Adrenal gland (tissue), 12 donors: Measurements from ENCODE around the gene PPARGC1A. TPM values are rescaled to one million over a fixed set of nuclear protein-coding genes. Genes with fewer than 3 reads are reported as not detected.

Experiments used
- DNase-seq, 7 donors: peaks; one replicate each; pipeline ENCODE4 v3.0.0-alpha.2; 2019 to 2020
- H3K27ac ChIP-seq, 5 donors: fragments of 200-600 bp; sonication (generic) in 4 of 5; 1 replicate in 3 of 5; 2 replicates in 2 of 5; pipeline versions ENCODE4 v1.5.1 to v1.8.0; 2016 to 2020; ENCODE audit warnings: mild to moderate bottlenecking in 1 of 5
- H3K27me3 ChIP-seq: fragments of 200-600 bp; 2 replicates; pipeline ENCODE4 v1.8.0; 2021
- H3K36me3 ChIP-seq, 2 donors: fragments of 200-600 bp; replicated peaks in 1 of 2; 1 replicate in 1 of 2; 2 replicates in 1 of 2; pipeline versions ENCODE4 v1.5.1 to v1.8.0; 2018 to 2022
- H3K4me1 ChIP-seq, 2 donors: fragments of 200-600 bp; replicated peaks in 1 of 2; 1 replicate in 1 of 2; 2 replicates in 1 of 2; pipeline versions ENCODE4 v1.5.1 to v1.8.0; 2018 to 2021
- H3K4me3 ChIP-seq, 4 donors: fragments of 200-600 bp; sonication (generic) in 3 of 4; one replicate each; pipeline ENCODE4 v1.5.1; 2016 to 2018
- H3K9me3 ChIP-seq, 3 donors: fragments of 200-600 bp; sonication (generic) in 1 of 3; replicated peaks in 1 of 3; 1 replicate in 2 of 3; 2 replicates in 1 of 3; pipeline versions ENCODE4 v1.5.1 to v1.8.0; 2016 to 2021
- CTCF ChIP-seq, 6 experiments: fragments of 450-650 bp in 4 of 6; fragments of 200-600 bp in 2 of 6; sonication (generic) in 1 of 6; IDR thresholded peaks; 1 replicate in 5 of 6; 2 replicates in 1 of 6; pipeline versions ENCODE4 v1.5.1 to v1.8.0; 2016 to 2021; ENCODE audit warnings: antibody characterized with exemption in 6 of 6, mild to moderate bottlenecking in 2 of 6, moderate library complexity in 1 of 6
- POLR2A ChIP-seq, 2 donors: fragments of 450-650 bp; IDR thresholded peaks; one replicate each; pipeline ENCODE4 v1.6.1; 2017; ENCODE audit warnings: antibody characterized with exemption in 2 of 2, mild to moderate bottlenecking in 2 of 2, moderate library complexity in 1 of 2
- WGBS, 4 donors: extraction: QIAGEN DNeasy Blood & Tissue Kit in 2 of 4; methylation state at CpG; one replicate each; pipeline versions ENCODE4 v1.1.5 to v1.1.7; 2013 to 2017; 5-methylcytosine and 5-hydroxymethylcytosine counted together
- intact Hi-C, 2 donors: fragments of 100-400 bp; cut with DNase I; formaldehyde crosslinking; loops; one replicate each; pipeline versions ENCODE4 v1.14.1 to v1.15.0; 2022 to 2023
- polyA plus RNA-seq, 3 donors: library from polyadenylated mRNA; stranded (reverse); fragments of 200-250 nt in 2 of 3; fragments of 350-450 nt in 1 of 3; fragmentation: Illumina TruSeq in 1 of 3; extraction: RNeasy Lipid Tissue Mini Kit (QIAGEN cat#74804) in 1 of 3; gene quantifications; one replicate each; pipeline ENCODE4 v1.2.3, GENCODE V29; 2013 to 2014
- total RNA-seq, 9 donors: library from RNA; depleted of rRNA in 4 of 9; stranded (reverse); fragments of >200 nt in 4 of 9; fragments of 120-200 nt in 1 of 9; fragmentation: NEBNext Ultra II Directional in 1 of 9; extraction: Animal tissue kit (Norgen Biotek cat#: 25700) in 1 of 9; gene quantifications; one replicate each; pipeline versions ENCODE4 v1.1.0 to v1.2.4, GENCODE V29; 2013 to 2023
- donor health status: healthy with polysubstance abuse.
- donor health status: Bipolar disorder and iron deficiency.
- donor health status: DM: yes; HTN: yes; CAD: no.
- donor health status: DM: no; HTN: no; CAD: no.
- donor health status: DM: no; HTN: no; CAD: no.
- donor health status: DM: yes; HTN: yes; CAD: no.

Gene PPARGC1A
- total and polyA plus RNA-seq, 12 donors: 1.6 to 14.3 (median 5.5) TPM

GRCh38 chr4:23750125-23750524 lies 139.7 kb downstream of the PPARGC1A start:
- 82 to 89% (median 86%) methylated on average over 2 of the region's 2 CpGs for WGBS, 4 donors
- intact Hi-C loops: no loop called here
- no peaks in the 10 kb centered on the region for H3K9me3 ChIP-seq
- no peaks in the 10 kb centered on the region for H3K36me3 ChIP-seq
- no peak overlapping the region for H3K4me3 ChIP-seq
- TF ChIP-seq POLR2A (IDR thresholded peaks at IDR 0.05): no peak
- TF ChIP-seq CTCF (IDR thresholded peaks at IDR 0.05): no peak
- no peaks in the 10 kb centered on the region for H3K27me3 ChIP-seq
- no peak overlapping the region for H3K27ac ChIP-seq
- H3K4me1 ChIP-seq: no peaks in the 10 kb centered on the region
- DNase-seq: no peak

- Histone ChIP-seq H3K27ac (no peak overlapping the region), H3K4me3 (no peak overlapping the region), H3K36me3 (no peaks in the 10 kb centered on the region), H3K4me1 (no peaks in the 10 kb centered on the region), H3K9me3 (no peaks in the 10 kb centered on the region), H3K27me3 (no peaks in the 10 kb centered on the region)
- intact Hi-C loops: no loop called here
- TF ChIP-seq POLR2A (IDR thresholded peaks at IDR 0.05): no peak
- TF ChIP-seq CTCF (IDR thresholded peaks at IDR 0.05): no peak
- 38 to 68% (median 53%) methylated on average over 2 of the region's 2 CpGs for WGBS, 4 donors
- no peak for DNase-seq
Observed at GRCh38 chr4:23747281-23747735, 142.5 kb downstream of the PPARGC1A start.

- Histone ChIP-seq H3K9me3 (no peaks in the 10 kb centered on the region), H3K27ac (no peak overlapping the region), H3K4me1 (no peaks in the 10 kb centered on the region), H3K4me3 (no peak overlapping the region), H3K36me3 (no peaks in the 10 kb centered on the region), H3K27me3 (no peaks in the 10 kb centered on the region)
- no peak for TF ChIP-seq CTCF (IDR thresholded peaks at IDR 0.05)
- no peak for TF ChIP-seq POLR2A (IDR thresholded peaks at IDR 0.05)
- no peak for DNase-seq
- intact Hi-C loops: no loop called here
- 58 to 89% (median 83%) methylated on average over 2 of the region's 2 CpGs for WGBS, 4 donors
Observed at GRCh38 chr4:23746672-23747071, 143.2 kb downstream of the PPARGC1A start.

- Histone ChIP-seq H3K36me3 (no peaks in the 10 kb centered on the region), H3K27me3 (no peaks in the 10 kb centered on the region), H3K9me3 (no peaks in the 10 kb centered on the region), H3K4me3 (no peak overlapping the region), H3K4me1 (no peaks in the 10 kb centered on the region), H3K27ac (no peak overlapping the region)
- TF ChIP-seq CTCF (IDR thresholded peaks at IDR 0.05): no peak
- TF ChIP-seq POLR2A (IDR thresholded peaks at IDR 0.05): no peak
- intact Hi-C loops: no loop called here
- whole genome bisulfite sequencing, 4 donors: 72 to 77% (median 77%) methylated on average over 3 of the region's 3 CpGs
- DNase-seq: no peak
Observed at GRCh38 chr4:23746027-23746426, 143.8 kb downstream of the PPARGC1A start.
